Caki2 (cell line): ENCODE measurements around the gene SLC25A1. TPM values are rescaled to one million over a fixed set of nuclear protein-coding genes. Genes with fewer than 3 reads are reported as not detected.
A peak's percentile ranks its signal among the peaks of the same experiment; 100 is the strongest.

Source experiments
- DNase-seq: peaks from one replicate; pipeline ENCODE4 v3.0.0-alpha.2; 2015; ENCODE audit warnings: low read depth
- in situ Hi-C: cut with HindIII; loops from 2 replicates; pipeline ENCODE4 v1.10.0; 2016; ENCODE audit warnings: low sequenced_read_pairs, low pct_unique_long_range_greater_than_20kb, mixed read lengths
- total RNA-seq: library from RNA; depleted of rRNA; stranded (reverse); fragments of >200 nt; shearing (Covaris generic); gene quantifications from 2 replicates; pipeline ENCODE4 v1.2.3, GENCODE V29; 2014; ENCODE audit warnings: low replicate concordance

SLC25A1 gene
- total RNA-seq, 1 experiment from 2014 or later = 123 TPM

- DNase-seq = no peak
- in situ Hi-C loops = no loop called here
Measured at GRCh38 chr22:19149047-19149883, 29.3 kb downstream of the SLC25A1 start.

- in situ Hi-C loops = no loop called here
- no peak for DNase-seq
Measured at GRCh38 chr22:19148417-19149046, 30.0 kb downstream of the SLC25A1 start.

GRCh38 chr22:19147195-19147780 lies 31.2 kb downstream of the SLC25A1 start:
- DNase-seq = no peak
- in situ Hi-C loops = no loop called here

- in situ Hi-C loops = no loop called here
- DNase-seq = no peak
Measured at GRCh38 chr22:19146215-19146968, 32.1 kb downstream of the SLC25A1 start.

- peak; percentile 6 for DNase-seq
- in situ Hi-C loops = no loop called here
Measured at GRCh38 chr22:19143967-19144400, 34.6 kb downstream of the SLC25A1 start.

- in situ Hi-C loops = no loop called here
Measured at GRCh38 chr22:19143212-19143611, 35.3 kb downstream of the SLC25A1 start.

GRCh38 chr22:19142394-19142793 lies 36.1 kb downstream of the SLC25A1 start:
- no peak for DNase-seq
- in situ Hi-C loops = no loop called here

More at GRCh38 chr22:19143212-19143611, 35.3 kb downstream of the SLC25A1 start:
- no peak for DNase-seq

GRCh38 chr22:19139974-19140373 lies 38.6 kb downstream of the SLC25A1 start:
- DNase-seq = no peak
- in situ Hi-C loops = no loop called here

- in situ Hi-C loops = no loop called here
- DNase-seq = no peak
Measured at GRCh38 chr22:19139001-19139356, 39.6 kb downstream of the SLC25A1 start.

- in situ Hi-C loops = no loop called here
- no peak for DNase-seq
Measured at GRCh38 chr22:19138217-19139000, 40.1 kb downstream of the SLC25A1 start.

GRCh38 chr22:19137384-19138216 lies 40.9 kb downstream of the SLC25A1 start:
- no peak for DNase-seq
- in situ Hi-C loops = no loop called here

- no peak for DNase-seq
- in situ Hi-C loops = no loop called here
Measured at GRCh38 chr22:19136915-19137314, 41.6 kb downstream of the SLC25A1 start.

- no peak for DNase-seq
- in situ Hi-C loops = no loop called here
Measured at GRCh38 chr22:19134874-19135273, 43.7 kb downstream of the SLC25A1 start.

- in situ Hi-C loops = no loop called here
- DNase-seq = no peak
Measured at GRCh38 chr22:19134176-19134831, 44.2 kb downstream of the SLC25A1 start.

GRCh38 chr22:19133561-19133960 lies 45.0 kb downstream of the SLC25A1 start:
- in situ Hi-C loops = no loop called here

GRCh38 chr22:19132693-19133400 lies 45.7 kb downstream of the SLC25A1 start:
- no peak for DNase-seq
- in situ Hi-C loops = no loop called here

More at GRCh38 chr22:19133561-19133960, 45.0 kb downstream of the SLC25A1 start:
- DNase-seq = no peak
